K562 (cell line): Measurements from ENCODE around the gene GANAB. TPM values are rescaled to one million over a fixed set of nuclear protein-coding genes. Genes with fewer than 3 reads are reported as not detected.

Source experiments
- CSDE1 ChIP-seq, 2 experiments: fragments of 450-650 bp; IDR thresholded peaks; 2 replicates each; pipeline ENCODE4 v1.6.1; 2016; ENCODE audit warnings: mild to moderate bottlenecking in 1 of 2
- CTBP1 ChIP-seq: fragments of 450-650 bp; IDR thresholded peaks from 2 replicates; pipeline ENCODE4 v1.6.1; 2016; ENCODE audit warnings: borderline replicate concordance
- ELF1 ChIP-seq: fragments of 200-800 bp; sonication (Bioruptor generic); IDR thresholded peaks from 2 replicates; pipeline ENCODE4 v1.6.1; 2016; ENCODE audit warnings: missing genetic modification characterization, missing compliant biosample characterization
- KLF13 ChIP-seq: fragments of 450-650 bp; IDR thresholded peaks from 2 replicates; pipeline ENCODE4 v1.6.1; 2016; ENCODE audit warnings: missing genetic modification characterization, low read depth, mild to moderate bottlenecking, missing compliant biosample characterization, moderate library complexity, borderline replicate concordance
- MCM7 ChIP-seq, 2 experiments: fragments of 450-650 bp; IDR thresholded peaks; 2 replicates each; pipeline ENCODE4 v1.6.1; 2016 to 2018
- NEUROD1 ChIP-seq: fragments of 150-350 bp; IDR thresholded peaks from 2 replicates; pipeline ENCODE4 v1.6.1; 2014; ENCODE audit warnings: borderline replicate concordance, low read length, low read depth; ENCODE audit not compliant: partially characterized antibody
- SFPQ ChIP-seq: fragments of 200-400 bp; formaldehyde crosslinking; IDR thresholded peaks from 2 replicates; pipeline ENCODE4 v1.6.1; 2017; ENCODE audit warnings: mild to moderate bottlenecking, low read depth, low read length, moderate library complexity
- SIN3A ChIP-seq, 2 experiments: fragments of 150-350 bp in 1 of 2; IDR thresholded peaks; 2 replicates each; pipeline ENCODE4 v1.6.1; 2011 to 2016; ENCODE audit warnings: borderline replicate concordance in 2 of 2, low read depth in 2 of 2, low read length in 2 of 2, mild to moderate bottlenecking in 2 of 2, moderate library complexity in 2 of 2; ENCODE audit not compliant: control insufficient read depth in 1 of 2
- SIN3B ChIP-seq: fragments of 450-650 bp; IDR thresholded peaks from 2 replicates; pipeline ENCODE4 v1.6.1; 2017; ENCODE audit warnings: low read depth, mild to moderate bottlenecking, moderate library complexity
- SMARCA4 ChIP-seq: fragments of 450-650 bp; IDR thresholded peaks from 2 replicates; pipeline ENCODE4 v1.6.1; 2016
- TOE1 ChIP-seq, 2 experiments: fragments of 450-650 bp in 1 of 2; sonication (generic) in 1 of 2; formaldehyde crosslinking in 1 of 2; IDR thresholded peaks; 2 replicates each; pipeline versions ENCODE4 v1.7.1 to v1.8.0; 2016 to 2022; ENCODE audit warnings: borderline replicate concordance in 2 of 2, mild to moderate bottlenecking in 2 of 2, antibody characterized with exemption in 1 of 2, inconsistent platforms in 1 of 2, low read depth in 1 of 2, missing genetic modification reagents in 1 of 2, moderate library complexity in 1 of 2
- ZBTB40 ChIP-seq, 2 experiments: fragments of 450-650 bp in 1 of 2; sonication (generic) in 1 of 2; formaldehyde crosslinking in 1 of 2; IDR thresholded peaks; 2 replicates each; pipeline versions ENCODE4 v1.7.1 to v1.9.0; 2016 to 2022; ENCODE audit warnings: inconsistent platforms in 1 of 2, mild to moderate bottlenecking in 1 of 2, missing genetic modification reagents in 1 of 2
- ZNF212 ChIP-seq: fragments of 450-650 bp; formaldehyde crosslinking; IDR thresholded peaks from 2 replicates; pipeline ENCODE4 v1.4.0; 2020; ENCODE audit warnings: mild to moderate bottlenecking
- polyA plus RNA-seq, 8 experiments: library from polyadenylated mRNA; depleted of rRNA in 4 of 8; stranded (reverse) in 5 of 8; unstranded in 3 of 8; fragments of >200 nt; fragmentation: Nextera tagmentation in 2 of 8; fragmentation: Illumina TruSeq in 1 of 8; extraction: Ambion mirVana in 2 of 8; extraction: Trizol in 1 of 8; gene quantifications; 2 replicates each; pipeline versions ENCODE4 v1.2.1 to v1.2.3, GENCODE V29; 2011 to 2014; ENCODE audit warnings: inconsistent platforms in 1 of 8, missing spikeins in 1 of 8
- total RNA-seq, 7 experiments: library from RNA; depleted of rRNA in 6 of 7; stranded (reverse); fragments of >200 nt in 6 of 7; fragmentation: Illumina TruSeq in 2 of 7; extraction: Trizol in 2 of 7; gene quantifications; 2 replicates each; pipeline versions ENCODE4 v1.2.1 to v1.2.3, GENCODE V29; 2011 to 2021; ENCODE audit warnings: low replicate concordance in 1 of 7

GANAB gene
- total and polyA plus RNA-seq, 9 of the 15 experiments (the other 6 are each of a cell fraction or from before 2014, with no cell fraction given) = 6.5 to 284 (median 161) TPM

- TF ChIP-seq ZNF212 (CRISPR knock-in tag) (no peak), SIN3A (IDR thresholded peaks at IDR 0.05; ENCODE audit: borderline replicate concordance in 2 of 2, control insufficient read depth in 1 of 2, low read depth in 2 of 2, low read length in 2 of 2) (0 out of 4 replicates have a peak, but pooled peaks of 1 of the 2 experiments have one; percentile 62), SMARCA4 (0 out of 2 replicates have a peak, but pooled peaks have one; percentile 11), KLF13 (tag) (no peak; the same call in 1 of the 2 replicates), TOE1 (IDR thresholded peaks at IDR 0.05; ENCODE audit: borderline replicate concordance) (peak; percentile 89), TOE1 (CRISPR knock-in tag; IDR thresholded peaks at IDR 0.05; ENCODE audit: borderline replicate concordance, low read depth) (no peak), ZBTB40 (IDR thresholded peaks at IDR 0.05) (peak; percentile 46), ZBTB40 (CRISPR knock-in tag; IDR thresholded peaks at IDR 0.05) (no peak), ELF1 (tag) (peak; percentile 64; the same call in 1 of the 2 replicates), CTBP1 (peak; percentile 18; the same call in 1 of the 2 replicates), CSDE1 (IDR thresholded peaks at IDR 0.05) (0 out of 4 replicates have a peak, but pooled peaks of 1 of the 2 experiments have one; percentile 50), SIN3B (no peak), NEUROD1 (peak; percentile 57), MCM7 (IDR thresholded peaks at IDR 0.05) (no peak), SFPQ (no peak)
Observed at GRCh38 chr11:62599069-62599696, 47.2 kb downstream of the GANAB start (continued).
